HepG2 (cell line): Measurements from ENCODE around the gene TMEM253. TPM values are rescaled to one million over a fixed set of nuclear protein-coding genes. Genes with fewer than 3 reads are reported as not detected.
A peak's percentile ranks its signal among the peaks of the same experiment; 100 is the strongest.

Source experiments
- FOXP1 ChIP-seq, 2 experiments: fragments of 450-650 bp in 1 of 2; IDR thresholded peaks; 2 replicates each; pipeline ENCODE4 v1.6.1; 2017 to 2018; ENCODE audit warnings: antibody characterized with exemption in 1 of 2
- GTF3A ChIP-seq: sonication (generic); formaldehyde crosslinking; conservative IDR thresholded peaks from 2 replicates; pipeline ENCODE4 v1.4.0; 2020; ENCODE audit warnings: mild to moderate bottlenecking, missing genetic modification reagents
- HDAC1 ChIP-seq: sonication (generic); formaldehyde crosslinking; IDR thresholded peaks from 2 replicates; pipeline ENCODE4 v1.5.1; 2020; ENCODE audit warnings: mild to moderate bottlenecking, missing genetic modification reagents
- HOMEZ ChIP-seq: IDR thresholded peaks from 2 replicates; pipeline ENCODE4 v1.6.1; 2016; ENCODE audit warnings: low read depth
- HOXD1 ChIP-seq: sonication (generic); formaldehyde crosslinking; IDR thresholded peaks from 2 replicates; pipeline ENCODE4 v1.5.0; 2020; ENCODE audit warnings: missing genetic modification reagents
- MTF2 ChIP-seq: sonication (generic); formaldehyde crosslinking; IDR thresholded peaks from 2 replicates; pipeline ENCODE4 v1.5.0; 2020; ENCODE audit warnings: missing genetic modification reagents, borderline replicate concordance
- NCOR1 ChIP-seq: fragments of 200-600 bp; sonication (generic); IDR thresholded peaks from 2 replicates; pipeline ENCODE4 v1.7.0; 2017; ENCODE audit warnings: antibody characterized with exemption, low read length, borderline replicate concordance
- TBX3 ChIP-seq: fragments of 450-650 bp; IDR thresholded peaks from 2 replicates; pipeline ENCODE4 v1.6.1; 2017; ENCODE audit warnings: antibody characterized with exemption, mild to moderate bottlenecking, inconsistent platforms, borderline replicate concordance
- THAP11 ChIP-seq: IDR thresholded peaks from 2 replicates; pipeline ENCODE4 v1.6.1; 2016; ENCODE audit warnings: missing biosample characterization, missing genetic modification reagents
- THRA ChIP-seq: sonication (generic); formaldehyde crosslinking; IDR thresholded peaks from 2 replicates; pipeline ENCODE4 v1.4.0; 2020; ENCODE audit warnings: missing genetic modification reagents, borderline replicate concordance
- ZFP36L2 ChIP-seq: sonication (generic); formaldehyde crosslinking; IDR thresholded peaks from 2 replicates; pipeline ENCODE4 v1.4.0; 2020; ENCODE audit warnings: missing genetic modification reagents
- ZFP82 ChIP-seq: sonication (generic); formaldehyde crosslinking; IDR thresholded peaks from 2 replicates; pipeline ENCODE4 v1.5.1; 2020; ENCODE audit warnings: mild to moderate bottlenecking, missing genetic modification reagents, borderline replicate concordance
- ZFY ChIP-seq: sonication (generic); formaldehyde crosslinking; IDR thresholded peaks from 2 replicates; pipeline ENCODE4 v1.4.0; 2020; ENCODE audit warnings: missing genetic modification reagents
- ZNF451 ChIP-seq: sonication (generic); formaldehyde crosslinking; IDR thresholded peaks from 2 replicates; pipeline ENCODE4 v1.5.0; 2020; ENCODE audit warnings: mild to moderate bottlenecking, missing genetic modification reagents
- ZNF556 ChIP-seq: sonication (generic); formaldehyde crosslinking; IDR thresholded peaks from 2 replicates; pipeline ENCODE4 v1.4.0; 2020; ENCODE audit warnings: mild to moderate bottlenecking, missing genetic modification reagents, borderline replicate concordance
- ZNF576 ChIP-seq: sonication (generic); formaldehyde crosslinking; IDR thresholded peaks from 2 replicates; pipeline ENCODE4 v1.4.0; 2020; ENCODE audit warnings: mild to moderate bottlenecking, missing genetic modification reagents
- polyA plus RNA-seq, 8 experiments: library from polyadenylated mRNA; depleted of rRNA in 3 of 8; stranded (reverse) in 7 of 8; unstranded in 1 of 8; fragments of >200 nt; fragmentation: Illumina TruSeq in 4 of 8; extraction: Trizol in 4 of 8; gene quantifications; 2 replicates each; pipeline versions ENCODE4 v1.2.1 to v1.2.3, GENCODE V29; 2011 to 2016; ENCODE audit warnings: low read depth in 4 of 8, missing spikeins in 1 of 8, mixed read lengths in 1 of 8; ENCODE audit not compliant: insufficient read depth in 1 of 8
- total RNA-seq, 5 experiments: library from RNA; depleted of rRNA; stranded (reverse); fragments of >200 nt; fragmentation: Illumina TruSeq; extraction: Trizol; gene quantifications; 2 replicates each; pipeline ENCODE4 v1.2.3, GENCODE V29; 2016; ENCODE audit warnings: low read depth in 1 of 5
- TF ChIP-seq, protein P1 (sequence below): sonication (generic); formaldehyde crosslinking; IDR thresholded peaks from 2 replicates; pipeline ENCODE4 v1.8.0; 2022; ENCODE audit warnings: missing genetic modification reagents, mild to moderate bottlenecking, borderline replicate concordance
- TF ChIP-seq, protein P2 (sequence below): sonication (generic); formaldehyde crosslinking; IDR thresholded peaks from 2 replicates; pipeline ENCODE4 v1.8.0; 2022; ENCODE audit warnings: mild to moderate bottlenecking, missing genetic modification reagents
- TF ChIP-seq, protein P3 (sequence below): sonication (generic); formaldehyde crosslinking; IDR thresholded peaks from 2 replicates; pipeline ENCODE4 v1.5.1; 2020; ENCODE audit warnings: mild to moderate bottlenecking, missing genetic modification reagents, moderate library complexity

The TMEM253 gene
- total and polyA plus RNA-seq, 2 of the 13 experiments (the other 11 are each of a cell fraction or from before 2014, with no cell fraction given): 0.29 to 0.45 TPM

DNA sequence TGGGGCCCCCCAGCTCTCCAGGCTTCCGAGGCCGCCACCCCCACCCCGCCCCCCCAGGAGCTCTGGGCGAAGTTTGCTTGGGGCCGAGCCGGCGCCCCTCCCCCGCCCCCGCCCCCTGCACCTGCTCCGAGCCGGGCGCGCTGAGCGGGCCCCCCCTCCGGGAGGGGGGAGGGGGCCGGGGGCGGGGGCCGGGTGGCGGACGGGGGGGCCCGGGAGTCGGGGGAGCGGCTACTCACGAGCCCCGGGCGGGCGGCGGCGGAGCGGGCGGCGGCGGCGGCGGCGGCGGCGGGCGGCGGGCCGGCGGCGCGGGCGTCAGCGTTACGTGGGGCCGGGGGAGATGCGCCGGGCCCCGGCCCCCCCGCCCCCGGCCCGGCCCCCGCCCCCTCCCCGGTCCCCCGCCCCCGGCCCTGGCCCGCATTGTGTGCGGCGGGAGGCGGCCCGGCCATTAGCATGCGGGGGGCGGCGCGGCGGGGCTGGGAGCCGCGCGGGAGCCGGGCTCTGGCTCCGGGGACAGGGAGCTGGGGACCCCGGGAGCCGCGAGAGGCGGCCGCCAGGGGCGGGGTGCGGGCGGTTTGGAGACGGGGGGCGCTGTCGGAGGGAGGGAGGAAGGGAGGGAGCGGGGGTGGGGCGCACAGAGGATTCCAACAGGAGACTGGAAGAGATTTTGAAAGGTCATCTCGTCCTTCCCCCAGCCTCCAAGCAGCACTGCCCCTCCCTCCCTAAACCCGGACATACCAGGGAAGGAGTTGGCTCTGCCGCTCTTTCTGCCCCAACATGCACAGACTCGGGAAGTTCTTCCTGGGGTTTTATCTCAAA is 2.6 kb upstream of the TMEM253 start, which contains the start of gene ZNF219 (continued):
- TF ChIP-seq ZFP36L2 (CRISPR knock-in tag): no peak
- TF ChIP-seq, protein P1, sequence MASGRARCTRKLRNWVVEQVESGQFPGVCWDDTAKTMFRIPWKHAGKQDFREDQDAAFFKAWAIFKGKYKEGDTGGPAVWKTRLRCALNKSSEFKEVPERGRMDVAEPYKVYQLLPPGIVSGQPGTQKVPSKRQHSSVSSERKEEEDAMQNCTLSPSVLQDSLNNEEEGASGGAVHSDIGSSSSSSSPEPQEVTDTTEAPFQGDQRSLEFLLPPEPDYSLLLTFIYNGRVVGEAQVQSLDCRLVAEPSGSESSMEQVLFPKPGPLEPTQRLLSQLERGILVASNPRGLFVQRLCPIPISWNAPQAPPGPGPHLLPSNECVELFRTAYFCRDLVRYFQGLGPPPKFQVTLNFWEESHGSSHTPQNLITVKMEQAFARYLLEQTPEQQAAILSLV (CRISPR knock-in tag): no peak
- TF ChIP-seq HOXD1 (CRISPR knock-in tag): no peak
- TF ChIP-seq ZNF556 (CRISPR knock-in tag): peak; percentile 36; the same call in 1 of the 2 replicates
- TF ChIP-seq NCOR1: no peak
- TF ChIP-seq MTF2 (CRISPR knock-in tag): no peak
- no peak for TF ChIP-seq ZFP82 (CRISPR knock-in tag)
- TF ChIP-seq FOXP1 (IDR thresholded peaks at IDR 0.05): no peak
- TF ChIP-seq FOXP1 (CRISPR knock-in tag; IDR thresholded peaks at IDR 0.05): no peak
- TF ChIP-seq GTF3A: no peak
- TF ChIP-seq TBX3: no peak
- no peak for TF ChIP-seq ZNF451
- TF ChIP-seq, protein P2, sequence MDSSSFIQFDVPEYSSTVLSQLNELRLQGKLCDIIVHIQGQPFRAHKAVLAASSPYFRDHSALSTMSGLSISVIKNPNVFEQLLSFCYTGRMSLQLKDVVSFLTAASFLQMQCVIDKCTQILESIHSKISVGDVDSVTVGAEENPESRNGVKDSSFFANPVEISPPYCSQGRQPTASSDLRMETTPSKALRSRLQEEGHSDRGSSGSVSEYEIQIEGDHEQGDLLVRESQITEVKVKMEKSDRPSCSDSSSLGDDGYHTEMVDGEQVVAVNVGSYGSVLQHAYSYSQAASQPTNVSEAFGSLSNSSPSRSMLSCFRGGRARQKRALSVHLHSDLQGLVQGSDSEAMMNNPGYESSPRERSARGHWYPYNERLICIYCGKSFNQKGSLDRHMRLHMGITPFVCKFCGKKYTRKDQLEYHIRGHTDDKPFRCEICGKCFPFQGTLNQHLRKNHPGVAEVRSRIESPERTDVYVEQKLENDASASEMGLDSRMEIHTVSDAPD (CRISPR knock-in tag): no peak
- TF ChIP-seq ZNF576 (CRISPR knock-in tag): no peak
- TF ChIP-seq HDAC1 (CRISPR knock-in tag): 0 out of 2 replicates have a peak, but pooled peaks have one; percentile 41
- peak; percentile 76 for TF ChIP-seq THAP11 (CRISPR knock-in tag)
- TF ChIP-seq, protein P3, sequence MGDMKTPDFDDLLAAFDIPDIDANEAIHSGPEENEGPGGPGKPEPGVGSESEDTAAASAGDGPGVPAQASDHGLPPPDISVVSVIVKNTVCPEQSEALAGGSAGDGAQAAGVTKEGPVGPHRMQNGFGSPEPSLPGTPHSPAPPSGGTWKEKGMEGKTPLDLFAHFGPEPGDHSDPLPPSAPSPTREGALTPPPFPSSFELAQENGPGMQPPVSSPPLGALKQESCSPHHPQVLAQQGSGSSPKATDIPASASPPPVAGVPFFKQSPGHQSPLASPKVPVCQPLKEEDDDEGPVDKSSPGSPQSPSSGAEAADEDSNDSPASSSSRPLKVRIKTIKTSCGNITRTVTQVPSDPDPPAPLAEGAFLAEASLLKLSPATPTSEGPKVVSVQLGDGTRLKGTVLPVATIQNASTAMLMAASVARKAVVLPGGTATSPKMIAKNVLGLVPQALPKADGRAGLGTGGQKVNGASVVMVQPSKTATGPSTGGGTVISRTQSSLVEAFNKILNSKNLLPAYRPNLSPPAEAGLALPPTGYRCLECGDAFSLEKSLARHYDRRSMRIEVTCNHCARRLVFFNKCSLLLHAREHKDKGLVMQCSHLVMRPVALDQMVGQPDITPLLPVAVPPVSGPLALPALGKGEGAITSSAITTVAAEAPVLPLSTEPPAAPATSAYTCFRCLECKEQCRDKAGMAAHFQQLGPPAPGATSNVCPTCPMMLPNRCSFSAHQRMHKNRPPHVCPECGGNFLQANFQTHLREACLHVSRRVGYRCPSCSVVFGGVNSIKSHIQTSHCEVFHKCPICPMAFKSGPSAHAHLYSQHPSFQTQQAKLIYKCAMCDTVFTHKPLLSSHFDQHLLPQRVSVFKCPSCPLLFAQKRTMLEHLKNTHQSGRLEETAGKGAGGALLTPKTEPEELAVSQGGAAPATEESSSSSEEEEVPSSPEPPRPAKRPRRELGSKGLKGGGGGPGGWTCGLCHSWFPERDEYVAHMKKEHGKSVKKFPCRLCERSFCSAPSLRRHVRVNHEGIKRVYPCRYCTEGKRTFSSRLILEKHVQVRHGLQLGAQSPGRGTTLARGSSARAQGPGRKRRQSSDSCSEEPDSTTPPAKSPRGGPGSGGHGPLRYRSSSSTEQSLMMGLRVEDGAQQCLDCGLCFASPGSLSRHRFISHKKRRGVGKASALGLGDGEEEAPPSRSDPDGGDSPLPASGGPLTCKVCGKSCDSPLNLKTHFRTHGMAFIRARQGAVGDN: peak; percentile 47
- TF ChIP-seq THRA: no peak
- no peak for TF ChIP-seq ZFY (CRISPR knock-in tag)
- no peak for TF ChIP-seq HOMEZ
